ENCODE data around the gene GJA3. TPM values are rescaled to one million over a fixed set of nuclear protein-coding genes. Genes with fewer than 3 reads are reported as not detected.

The GJA3 gene
- total RNA-seq, 1 experiment from 2014 or later = 0.92 TPM

DNA sequence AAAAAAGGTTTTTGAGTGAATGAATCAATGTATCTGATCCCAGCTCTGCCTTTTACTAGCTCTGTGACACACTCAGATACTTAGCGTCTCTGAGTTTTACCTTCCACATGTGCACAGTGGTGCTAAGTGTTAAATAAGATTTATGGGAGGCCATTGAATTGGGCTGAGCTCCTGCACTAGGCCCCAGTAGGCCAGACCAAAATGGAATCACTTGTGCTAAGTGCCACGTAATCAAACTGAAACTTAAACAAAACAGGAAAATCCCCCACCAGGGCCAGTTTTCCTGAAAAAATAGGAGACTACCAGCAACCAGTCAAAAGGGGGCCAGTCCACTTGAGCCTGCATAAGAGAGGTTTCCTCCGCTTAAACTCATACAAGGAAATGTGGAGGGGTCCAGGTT is 40.9 kb downstream of the GJA3 start:
- no peak overlapping the region for H3K56ac ChIP-seq (ENCODE audit: insufficient read length, low read depth, low read length)
- H2BK15ac ChIP-seq (ENCODE audit: low read depth, low read length) = no peak overlapping the region
- H2AFZ ChIP-seq (ENCODE audit: low read length) = no peak overlapping the region
- no peak for DNase-seq
- no peaks in the 10 kb centered on the region for H3K79me2 ChIP-seq (ENCODE audit: insufficient read depth, low read length)
- no peak overlapping the region for H4K91ac ChIP-seq (ENCODE audit: insufficient read length, low read depth, low read length)
- H3K27me3 ChIP-seq (ENCODE audit: insufficient read depth, low read length) = no peaks in the 10 kb centered on the region
- Mint-ChIP-seq H3K36me3 (ENCODE audit: insufficient read depth in 1 of 3, low read depth in 3 of 3) (no peaks in the 10 kb centered on the region), H3K27ac (peak overlapping the region; percentile 11 to 89 (median 16); a peak in 4 of 7 replicates), H3K9me3 (no peaks in the 10 kb centered on the region), H3K27me3 (ENCODE audit: low read depth) (peaks cover 22% of the 10 kb centered on the region), H3K4me3 (peak overlapping the region; percentile 42 to 57), H3K4me1 (peaks cover 21 to 27% of the 10 kb centered on the region in 2 experiments)
- H3K14ac ChIP-seq (ENCODE audit: insufficient read depth, low read length) = no peak overlapping the region
- H3K23me2 ChIP-seq (ENCODE audit: insufficient read length, low read depth, low read length, poor library complexity, severe bottlenecking) = peaks cover 13% of the 10 kb centered on the region
- H2BK20ac ChIP-seq (ENCODE audit: low read depth, low read length, poor library complexity, severe bottlenecking) = no peak overlapping the region
- peaks cover 3% of the 10 kb centered on the region; the same call in 1 of the 2 replicates for H3K4me1 ChIP-seq (ENCODE audit: insufficient read depth, low read length)
- H3K23ac ChIP-seq (ENCODE audit: insufficient read length, low read depth, low read length) = no peak overlapping the region
- no peak overlapping the region for H2AK5ac ChIP-seq (ENCODE audit: insufficient read length, low read length)
- H2BK120ac ChIP-seq (ENCODE audit: low read depth, low read length, poor library complexity, severe bottlenecking) = no peak overlapping the region
- no peaks in the 10 kb centered on the region for H4K20me1 ChIP-seq (ENCODE audit: control insufficient read depth, insufficient read depth, insufficient read length)
- H3T11ph ChIP-seq (ENCODE audit: low read length) = no peak overlapping the region
- peak overlapping the region; percentile 15 for H3K18ac ChIP-seq (ENCODE audit: insufficient read length, low read depth, low read length)
- no peak overlapping the region for H2BK5ac ChIP-seq (ENCODE audit: insufficient read length, low read length)
- no CpG with 5 or more reads among the region's 3 CpGs for WGBS (ENCODE audit: extremely low coverage, insufficient read length, low lambda C conversion rate)
- H4K5ac ChIP-seq (ENCODE audit: insufficient read length, low read depth, low read length) = no peak overlapping the region
- no peaks in the 10 kb centered on the region for H3K9me3 ChIP-seq (ENCODE audit: control insufficient read depth, low read depth, low read length)
- H3K9ac ChIP-seq (ENCODE audit: extremely low read depth, insufficient read length, low read length) = peak overlapping the region; percentile 37
- no peaks in the 10 kb centered on the region for H3K79me1 ChIP-seq (ENCODE audit: insufficient read depth, low read depth, low read length, poor library complexity, severe bottlenecking)
- TF ChIP-seq, protein P1, sequence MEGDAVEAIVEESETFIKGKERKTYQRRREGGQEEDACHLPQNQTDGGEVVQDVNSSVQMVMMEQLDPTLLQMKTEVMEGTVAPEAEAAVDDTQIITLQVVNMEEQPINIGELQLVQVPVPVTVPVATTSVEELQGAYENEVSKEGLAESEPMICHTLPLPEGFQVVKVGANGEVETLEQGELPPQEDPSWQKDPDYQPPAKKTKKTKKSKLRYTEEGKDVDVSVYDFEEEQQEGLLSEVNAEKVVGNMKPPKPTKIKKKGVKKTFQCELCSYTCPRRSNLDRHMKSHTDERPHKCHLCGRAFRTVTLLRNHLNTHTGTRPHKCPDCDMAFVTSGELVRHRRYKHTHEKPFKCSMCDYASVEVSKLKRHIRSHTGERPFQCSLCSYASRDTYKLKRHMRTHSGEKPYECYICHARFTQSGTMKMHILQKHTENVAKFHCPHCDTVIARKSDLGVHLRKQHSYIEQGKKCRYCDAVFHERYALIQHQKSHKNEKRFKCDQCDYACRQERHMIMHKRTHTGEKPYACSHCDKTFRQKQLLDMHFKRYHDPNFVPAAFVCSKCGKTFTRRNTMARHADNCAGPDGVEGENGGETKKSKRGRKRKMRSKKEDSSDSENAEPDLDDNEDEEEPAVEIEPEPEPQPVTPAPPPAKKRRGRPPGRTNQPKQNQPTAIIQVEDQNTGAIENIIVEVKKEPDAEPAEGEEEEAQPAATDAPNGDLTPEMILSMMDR (conservative IDR thresholded peaks at IDR 0.05) = no peak
- peak overlapping the region; percentile 51 for H3K4me2 ChIP-seq (ENCODE audit: insufficient read depth, insufficient read length, low read length)
- peak overlapping the region; percentile 66 for H3K27ac ChIP-seq (ENCODE audit: insufficient read length, low read depth, low read length)
- no peak overlapping the region for H2BK12ac ChIP-seq (ENCODE audit: insufficient read length, low read depth, low read length)
- H3K4ac ChIP-seq (ENCODE audit: low read depth, low read length) = no peak overlapping the region
- H4K8ac ChIP-seq (replicated peaks; ENCODE audit: insufficient read length, low read depth, low read length) = no peak overlapping the region
